NCI-H82 (cell line): Measurements from ENCODE around the gene PYGO2.
"Not testable (repeated sequence)": the region's sequence is repeated elsewhere in the genome, so short reads cannot be mapped to it uniquely, and the experiment has no call there.

Source experiments
- DNase-seq: peaks from one replicate; lab custom pipeline; 2025; lab: John Stamatoyannopoulos, UW

PYGO2 gene

GRCh38 chr1:154908937-154909336 is 52.6 kb downstream of the PYGO2 start:
- DNase-seq = no peak

DNA sequence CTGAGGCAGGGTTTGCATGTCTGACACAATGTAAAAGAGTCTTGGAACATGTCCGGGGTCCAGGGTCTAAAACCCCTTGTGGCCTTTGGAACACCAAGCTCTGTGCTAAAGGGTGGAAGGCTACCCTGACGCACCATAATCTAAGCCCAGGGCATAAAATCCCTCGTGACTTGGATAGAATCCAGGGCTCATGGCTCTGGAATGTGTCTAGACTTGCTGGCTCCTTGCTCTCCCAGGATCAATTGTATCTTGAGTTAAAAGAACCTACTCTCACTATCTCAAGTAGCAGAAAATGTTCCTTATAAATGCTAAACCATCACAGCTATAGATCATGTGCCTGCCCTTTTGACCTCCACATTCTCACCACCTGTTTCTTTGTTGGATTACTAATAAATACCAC is 53.5 kb downstream of the PYGO2 start:
- not testable (repeated sequence) for DNase-seq
